ENCODE measurements around the gene ARHGEF17. TPM values are rescaled to one million over a fixed set of nuclear protein-coding genes. Genes with fewer than 3 reads are reported as not detected.

The ARHGEF17 gene
- total and polyA plus RNA-seq, 2 of the 8 experiments (the other 6 are each of a cell fraction or from before 2014, with no cell fraction given) = 11.3 to 14.6 TPM

- Histone ChIP-seq H3K4me1 (replicated peaks in 1 of 4; ENCODE audit: control insufficient read depth in 3 of 4, insufficient read depth in 4 of 4, low read length in 3 of 4) (no peaks in the 10 kb centered on the region), H3K14ac (ENCODE audit: insufficient read length) (no peak overlapping the region), H3K18ac (ENCODE audit: extremely low read depth, low read length) (no peak overlapping the region), H4K5ac (ENCODE audit: insufficient read length, low read depth, low read length) (no peak overlapping the region), H3K4me2 (ENCODE audit: insufficient read depth in 1 of 2, low read depth in 2 of 2, low read length in 2 of 2) (no peak overlapping the region), H3K9me3 (ENCODE audit: insufficient read depth in 2 of 2, low read depth in 1 of 2, low read length in 1 of 2) (no peaks in the 10 kb centered on the region), H3K23me2 (ENCODE audit: low read depth, low read length) (no peaks in the 10 kb centered on the region), H3K4me3 (ENCODE audit: extremely low read depth in 1 of 4, insufficient read depth in 2 of 4, low read depth in 3 of 4, low read length in 4 of 4) (no peak overlapping the region), H4K8ac (ENCODE audit: extremely low read depth, insufficient read depth, low read length) (no peak overlapping the region), H3K27me3 (replicated peaks in 1 of 4; ENCODE audit: control insufficient read depth in 3 of 4, extremely low read depth in 1 of 4, insufficient read depth in 3 of 4, low read length in 3 of 4) (no peaks in the 10 kb centered on the region), H3K9ac (replicated peaks in 1 of 4; ENCODE audit: extremely low read depth in 1 of 4, low read depth in 3 of 4, low read length in 3 of 4) (no peak overlapping the region), H2BK12ac (ENCODE audit: low read depth, low read length) (no peak overlapping the region), H2AK5ac (ENCODE audit: low read depth, low read length) (no peak overlapping the region), H3K79me1 (ENCODE audit: low read depth, low read length) (no peaks in the 10 kb centered on the region), H4K91ac (replicated peaks; ENCODE audit: insufficient read length, low read length) (no peak overlapping the region), H2BK20ac (ENCODE audit: low read length) (no peak overlapping the region), H2BK15ac (ENCODE audit: low read length) (no peak overlapping the region), H3K56ac (replicated peaks; ENCODE audit: insufficient read length, low read depth, low read length) (no peak overlapping the region), H3K36me3 (ENCODE audit: control insufficient read depth in 2 of 4, insufficient read depth in 4 of 4, low read length in 3 of 4) (no peaks in the 10 kb centered on the region), H2BK5ac (ENCODE audit: low read depth, low read length) (no peak overlapping the region), H3K79me2 (ENCODE audit: control insufficient read depth in 1 of 2, insufficient read depth in 2 of 2, low read length in 2 of 2) (no peaks in the 10 kb centered on the region), H2AFZ (ENCODE audit: low read length) (no peak overlapping the region), H4K20me1 (replicated peaks in 1 of 2; ENCODE audit: control insufficient read depth in 1 of 2, insufficient read depth in 2 of 2, low read length in 2 of 2) (peaks cover 0 to 4% of the 10 kb centered on the region in 2 experiments), H3K4ac (replicated peaks; ENCODE audit: insufficient read length, low read depth, low read length) (no peak overlapping the region), H3K27ac (ENCODE audit: low read depth, low read length) (no peak overlapping the region), H3K23ac (ENCODE audit: insufficient read length) (no peak overlapping the region), H2BK120ac (replicated peaks; ENCODE audit: low read depth, low read length) (no peak overlapping the region)
- CTCF ChIA-PET (ENCODE audit: partially characterized antibody) = interaction anchor here (2.7 to 59.1 kb wide), 6 partner anchors 3 to 53 kb away, joined by 8 to 1456 read pairs (median 86); partner anchors contain the start of genes ARHGEF17 and RELT
- 88% methylated on average over 4 of the region's 4 CpGs; no CpG with 5 or more reads in 1 of the 2 experiments for WGBS, 2 experiments (ENCODE audit: extremely low coverage in 1 of 2, insufficient coverage in 1 of 2, insufficient read length in 1 of 2, insufficient replicate concordance in 2 of 2, low coverage in 1 of 2, low lambda C conversion rate in 2 of 2, missing lambda C conversion rate in 1 of 2)
- FAIRE-seq = no peak
- TF ChIP-seq NRF1 (IDR thresholded peaks at IDR 0.05; ENCODE audit: low read depth, low read length) (no peak), SAP30 (IDR thresholded peaks at IDR 0.05; ENCODE audit: insufficient read depth, insufficient replicate concordance, low read length) (no peak), MAX (IDR thresholded peaks at IDR 0.05) (no peak), ATF2 (IDR thresholded peaks at IDR 0.05; ENCODE audit: low read length) (no peak), BCL11A (IDR thresholded peaks at IDR 0.05; ENCODE audit: low read depth in 2 of 2, low read length in 2 of 2) (no peak), CEBPB (IDR thresholded peaks at IDR 0.05; ENCODE audit: low read depth, low read length) (no peak), TBP (IDR thresholded peaks at IDR 0.05; ENCODE audit: low read depth, low read length) (no peak), CHD1 (IDR thresholded peaks at IDR 0.05; ENCODE audit: low read depth, low read length) (no peak), CREB1 (IDR thresholded peaks at IDR 0.05) (no peak), TAF1 (IDR thresholded peaks at IDR 0.05; ENCODE audit: low read depth, low read length) (no peak), YY1 (IDR thresholded peaks at IDR 0.05; ENCODE audit: low read depth, low read length) (no peak)
- no peak for DNase-seq (ENCODE audit: low read depth in 1 of 2, low spot score in 2 of 2)
- POLR2A ChIA-PET (ENCODE audit: partially characterized antibody) = no interaction called here
Observed at GRCh38 chr11:73353422-73353821, 45.3 kb downstream of the ARHGEF17 start.

All from H1 (cell line).